ENCODE measurements around the gene PTPN11.
"Not testable (repeated sequence)": the region's sequence is repeated elsewhere in the genome, so short reads cannot be mapped to it uniquely, and the experiment has no call there.

Gene PTPN11

GRCh38 chr12:112401054-112401453, 17.7 kb upstream of the PTPN11 start:
- no peak for TF ChIP-seq CTCF (IDR thresholded peaks at IDR 0.05)
- H3K27ac ChIP-seq, result no peak overlapping the region
- DNase-seq (ENCODE audit: low spot score), result no peak
- no peak overlapping the region for H3K4me3 ChIP-seq

DNA sequence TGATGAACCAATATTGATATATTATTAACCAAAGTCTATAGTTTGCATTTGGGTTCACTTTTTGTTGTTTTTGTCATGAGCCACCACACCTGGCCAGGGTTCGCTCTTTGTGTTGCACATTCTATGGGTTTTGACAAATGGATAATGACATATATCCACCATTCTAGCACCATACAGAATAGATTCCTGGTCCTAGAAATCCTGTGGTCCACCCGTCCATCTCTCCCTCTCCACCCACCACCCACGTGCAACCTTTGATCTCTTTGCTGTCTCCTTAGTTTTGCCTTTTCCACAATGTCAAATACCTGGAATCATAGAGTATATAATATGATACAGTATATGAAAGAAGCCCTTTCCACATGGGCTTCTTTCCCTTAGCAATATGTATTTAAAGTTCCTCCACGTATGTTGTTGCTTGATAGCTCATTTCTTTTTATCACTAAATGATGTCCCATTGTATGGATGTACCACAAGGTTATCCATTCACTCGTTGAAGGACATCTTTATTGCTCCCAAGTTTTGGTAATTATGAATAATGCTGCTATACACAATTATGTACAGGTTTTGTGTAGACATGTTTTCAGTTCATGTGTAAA, 16.7 kb upstream of the PTPN11 start:
- Histone ChIP-seq H3K27ac (no peak overlapping the region), H3K4me3 (no peak overlapping the region)
- TF ChIP-seq CTCF (IDR thresholded peaks at IDR 0.05), result no peak
- DNase-seq (ENCODE audit: low spot score), result no peak

GRCh38 chr12:112406519-112407488, 11.9 kb upstream of the PTPN11 start:
- no peak for TF ChIP-seq CTCF (IDR thresholded peaks at IDR 0.05)
- Histone ChIP-seq H3K27ac (no peak overlapping the region), H3K4me3 (peak overlapping the region; percentile 88)
- no peak for DNase-seq (ENCODE audit: low spot score)

DNA sequence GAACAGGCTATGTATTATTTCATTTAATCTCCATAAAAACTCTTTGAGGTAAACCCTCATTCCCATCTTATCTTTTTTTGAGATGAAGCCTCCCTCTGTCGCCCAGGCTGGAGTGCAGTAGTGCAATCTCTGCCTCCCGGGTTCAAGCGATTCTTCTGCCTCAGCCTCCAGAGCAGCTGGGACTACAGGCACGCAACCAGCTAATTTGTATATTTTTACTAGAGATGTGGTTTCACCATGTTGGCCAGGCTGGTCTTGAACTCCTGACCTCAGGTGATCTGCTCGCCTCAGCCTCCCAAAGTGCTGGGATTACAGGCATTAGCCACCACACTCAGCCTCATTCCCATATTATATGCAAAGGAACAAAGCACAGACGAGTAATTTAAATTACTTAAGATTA, 11.1 kb upstream of the PTPN11 start:
- DNase-seq (ENCODE audit: low spot score); H3K27ac ChIP-seq: not testable (repeated sequence)
- H3K4me3 ChIP-seq, result peak overlapping the region; percentile 88

DNA sequence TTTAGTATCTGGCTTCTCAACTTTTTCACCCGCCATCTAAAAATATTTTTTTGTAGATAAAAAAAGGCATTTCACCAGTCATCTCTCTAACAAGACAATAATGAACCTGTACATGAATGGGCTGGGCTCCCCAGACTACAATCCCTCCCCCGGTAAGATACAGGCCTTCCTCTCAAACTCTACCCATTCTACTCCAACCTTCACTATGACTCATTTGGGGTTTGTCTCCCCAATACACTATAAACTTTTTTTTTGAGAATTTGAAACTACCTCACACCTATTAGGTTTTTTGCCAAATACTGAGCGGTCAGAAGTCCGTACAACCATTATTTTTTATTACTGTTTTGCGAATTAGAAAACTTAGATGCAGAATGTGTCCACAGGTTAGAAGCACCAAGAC, 10.1 kb upstream of the PTPN11 start:
- H3K27ac ChIP-seq, result peak overlapping the region; percentile 90 to 91
- H3K4me3 ChIP-seq, result peak overlapping the region; percentile 88
- no peak for DNase-seq (ENCODE audit: low spot score)
- TF ChIP-seq CTCF (IDR thresholded peaks at IDR 0.05), result no peak

GRCh38 chr12:112409064-112409905, 9.5 kb upstream of the PTPN11 start, which contains the start of gene RPL6:
RPL6 (minus strand) TSS chr12:112409605; CDS start chr12:112408656, 949 bp downstream.
- Histone ChIP-seq H3K4me3 (peak within 1 kb of the TSS; percentile 88), H3K27ac (peak within 1 kb of the TSS; percentile 90 to 91)
- peak; percentile 87 for DNase-seq (ENCODE audit: low spot score)
- no peak for TF ChIP-seq CTCF (IDR thresholded peaks at IDR 0.05)

GRCh38 chr12:112409906-112410244, 8.9 kb upstream of the PTPN11 start:
- Histone ChIP-seq H3K4me3 (peak overlapping the region; percentile 88), H3K27ac (peak overlapping the region in 1 of 2 donors; percentile 90)
- TF ChIP-seq CTCF (IDR thresholded peaks at IDR 0.05), result no peak
- no peak for DNase-seq (ENCODE audit: low spot score)

Data from coronary artery (tissue), 2 donors.